ENCODE measurements around the gene AWAT1. TPM values are rescaled to one million over a fixed set of nuclear protein-coding genes. Genes with fewer than 3 reads are reported as not detected.
"Not testable (repeated sequence)": the region's sequence is repeated elsewhere in the genome, so short reads cannot be mapped to it uniquely, and the experiment has no call there.

Gene AWAT1
- total RNA-seq, 1 donor from 2014 or later = not detected

DNA sequence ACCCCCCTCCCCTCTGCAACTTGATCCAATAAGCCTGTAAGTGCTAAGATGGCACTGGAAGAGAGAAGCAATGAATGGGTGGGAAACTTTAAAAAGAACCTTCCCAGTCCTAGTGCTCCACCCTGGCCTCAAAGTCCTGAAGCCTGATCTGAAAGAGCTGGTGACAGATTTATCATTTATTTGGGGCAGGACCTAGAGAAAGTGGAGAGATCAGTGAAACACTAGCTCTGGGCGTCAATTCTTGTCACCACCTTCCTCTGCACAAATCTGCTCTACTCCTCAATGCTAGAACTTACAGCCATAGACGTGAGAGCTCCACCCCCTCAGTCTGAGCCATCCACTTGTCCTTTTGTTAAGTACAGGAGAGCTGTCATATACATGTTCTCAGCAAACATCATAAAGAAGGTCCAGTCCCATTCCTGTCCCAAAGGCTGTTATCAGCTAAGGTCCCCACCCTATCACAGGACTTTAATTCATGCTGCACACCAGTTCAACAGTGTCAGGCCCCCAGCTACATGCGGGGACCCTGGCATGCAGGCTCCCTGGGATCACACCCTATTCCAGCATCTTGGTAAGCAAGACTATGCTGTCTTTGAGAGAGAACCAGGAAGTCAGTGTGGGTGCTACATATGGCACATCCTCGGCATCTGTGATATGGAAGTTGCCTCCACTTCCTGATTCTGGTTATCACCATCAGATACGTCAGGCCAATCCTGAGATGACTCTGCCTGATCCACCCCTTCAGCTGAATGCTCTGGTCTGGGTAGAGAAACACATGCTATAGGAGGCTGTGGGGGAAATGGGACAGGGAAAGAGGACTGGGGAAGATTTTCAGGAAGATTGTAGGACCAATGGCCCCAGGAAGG, 23.2 kb downstream of the AWAT1 start:
- H3K27ac ChIP-seq (ENCODE audit: low read depth, low read length) = no peak overlapping the region

DNA sequence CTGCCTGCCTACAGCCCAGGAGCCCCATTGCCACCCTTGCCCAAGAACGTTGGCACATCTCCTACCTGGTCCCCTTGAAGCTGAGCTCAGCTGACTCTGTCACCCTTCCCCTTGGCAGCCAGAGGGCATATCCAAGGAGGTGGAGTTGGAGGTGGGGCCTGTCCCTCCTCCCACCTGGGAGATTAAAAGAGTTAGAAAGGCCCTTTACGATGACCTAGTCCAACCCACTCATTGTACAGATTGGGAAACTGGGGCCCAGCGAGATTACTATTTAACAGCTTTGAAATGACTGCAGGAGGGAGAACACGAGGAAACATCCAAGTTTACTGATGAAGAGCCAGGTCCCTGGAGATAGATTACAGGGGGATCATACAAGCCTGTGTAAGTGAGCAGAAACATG, 25.6 kb downstream of the AWAT1 start, which contains the start of gene P2RY4:
Gene P2RY4, minus strand, starts transcription at position 101 of the 400 bp plus-strand sequence. CDS start 580 bp downstream, outside the sequence.
- H3K9ac ChIP-seq (ENCODE audit: low read depth in 1 of 3, low read length in 3 of 3) = no peak within 1 kb of the TSS
- no peaks in the 10 kb centered on the region for H3K4me1 ChIP-seq (ENCODE audit: control insufficient read depth in 3 of 3, insufficient read depth in 3 of 3, low read length in 3 of 3)
- no peaks in the 10 kb centered on the region for H3K36me3 ChIP-seq (ENCODE audit: control insufficient read depth in 3 of 3, insufficient read depth in 3 of 3, low read length in 3 of 3)
- no peak within 1 kb of the TSS for H3K27ac ChIP-seq (ENCODE audit: low read depth, low read length)
- no peaks in the 10 kb centered on the region for H3K27me3 ChIP-seq (ENCODE audit: control insufficient read depth in 3 of 3, insufficient read depth in 3 of 3, low read length in 3 of 3)
- no peak within 1 kb of the TSS for H3K4me3 ChIP-seq (ENCODE audit: low read length in 3 of 3)
- H3K9me3 ChIP-seq (ENCODE audit: control insufficient read depth in 3 of 3, low read length in 3 of 3) = no peaks in the 10 kb centered on the region

More for the DNA sequence above, 23.2 kb downstream of the AWAT1 start:
- no peak overlapping the region for H3K4me3 ChIP-seq (ENCODE audit: low read length in 3 of 3)
- H3K9ac ChIP-seq (ENCODE audit: low read depth in 1 of 3, low read length in 3 of 3) = no peak overlapping the region
- no peaks in the 10 kb centered on the region for H3K27me3 ChIP-seq (ENCODE audit: control insufficient read depth in 3 of 3, insufficient read depth in 3 of 3, low read length in 3 of 3)
- H3K9me3 ChIP-seq (ENCODE audit: control insufficient read depth in 3 of 3, low read length in 3 of 3) = no peaks in the 10 kb centered on the region
- no peaks in the 10 kb centered on the region for H3K4me1 ChIP-seq (ENCODE audit: control insufficient read depth in 3 of 3, insufficient read depth in 3 of 3, low read length in 3 of 3)
- H3K36me3 ChIP-seq (ENCODE audit: control insufficient read depth in 3 of 3, insufficient read depth in 3 of 3, low read length in 3 of 3) = no peaks in the 10 kb centered on the region

GRCh38 chrX:70262952-70263567, 28.6 kb downstream of the AWAT1 start:
- no peak overlapping the region for H3K9ac ChIP-seq (ENCODE audit: low read depth in 1 of 3, low read length in 3 of 3)
- H3K4me3 ChIP-seq (ENCODE audit: low read length in 3 of 3) = no peak overlapping the region
- H3K9me3 ChIP-seq (ENCODE audit: control insufficient read depth in 3 of 3, low read length in 3 of 3) = no peaks in the 10 kb centered on the region
- H3K27me3 ChIP-seq (ENCODE audit: control insufficient read depth in 3 of 3, insufficient read depth in 3 of 3, low read length in 3 of 3) = no peaks in the 10 kb centered on the region
- no peak overlapping the region for H3K27ac ChIP-seq (ENCODE audit: low read depth, low read length)
- no peaks in the 10 kb centered on the region for H3K36me3 ChIP-seq (ENCODE audit: control insufficient read depth in 3 of 3, insufficient read depth in 3 of 3, low read length in 3 of 3)
- no peaks in the 10 kb centered on the region for H3K4me1 ChIP-seq (ENCODE audit: control insufficient read depth in 3 of 3, insufficient read depth in 3 of 3, low read length in 3 of 3)

DNA sequence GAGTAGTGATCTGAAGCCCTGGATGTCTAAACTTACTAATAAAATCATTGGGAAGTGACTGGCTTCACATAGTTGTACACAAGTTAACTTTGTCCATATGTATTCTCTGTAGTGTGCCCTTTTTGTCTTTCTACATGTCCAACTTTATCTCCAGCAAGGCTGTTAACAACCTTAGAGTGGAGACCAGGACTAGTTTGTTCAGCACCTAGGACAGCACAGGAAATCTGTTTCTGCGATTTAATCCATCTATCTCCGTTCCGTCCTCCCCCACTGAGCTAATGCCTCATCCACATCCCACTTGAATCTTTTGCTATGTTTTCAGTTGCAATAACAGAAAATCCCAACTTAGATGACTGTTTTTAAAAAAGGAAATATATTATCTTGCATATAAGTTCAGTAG, 30.3 kb downstream of the AWAT1 start:
- H3K4me3 ChIP-seq (ENCODE audit: low read length in 3 of 3) = no peak overlapping the region
- no peaks in the 10 kb centered on the region for H3K27me3 ChIP-seq (ENCODE audit: control insufficient read depth in 3 of 3, insufficient read depth in 3 of 3, low read length in 3 of 3)
- H3K36me3 ChIP-seq (ENCODE audit: control insufficient read depth in 3 of 3, insufficient read depth in 3 of 3, low read length in 3 of 3) = no peaks in the 10 kb centered on the region
- H3K9me3 ChIP-seq (ENCODE audit: control insufficient read depth in 3 of 3, low read length in 3 of 3) = no peaks in the 10 kb centered on the region
- H3K27ac ChIP-seq (ENCODE audit: low read depth, low read length) = no peak overlapping the region
- H3K4me1 ChIP-seq (ENCODE audit: control insufficient read depth in 3 of 3, insufficient read depth in 3 of 3, low read length in 3 of 3) = no peaks in the 10 kb centered on the region
- no peak overlapping the region for H3K9ac ChIP-seq (ENCODE audit: low read depth in 1 of 3, low read length in 3 of 3)

DNA sequence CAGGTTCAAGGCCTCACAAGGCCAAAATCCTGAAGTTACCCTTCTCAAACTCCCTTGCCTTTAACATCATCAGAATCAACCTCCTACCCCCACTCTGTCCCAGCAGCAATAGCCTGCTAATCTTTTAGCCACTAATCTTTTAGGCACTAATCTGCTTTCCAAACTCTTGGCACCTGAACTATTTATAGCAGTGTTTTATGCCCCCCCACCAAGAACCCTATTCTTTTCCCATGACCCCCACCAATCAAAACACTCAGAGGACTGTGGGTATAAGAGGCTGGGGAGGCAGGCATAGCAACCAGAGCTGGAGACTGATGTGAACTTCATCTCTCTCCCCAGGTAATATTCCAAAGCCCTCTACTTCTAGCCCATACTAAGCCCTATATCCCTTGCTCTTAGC, 33.6 kb downstream of the AWAT1 start, which contains the start of gene ARR3:
Gene ARR3, plus strand, starts transcription at position 301 of the 400 bp plus-strand sequence. CDS start 1,052 bp downstream, outside the sequence.
- Histone ChIP-seq H3K27ac (ENCODE audit: low read depth, low read length) (no peak within 1 kb of the TSS), H3K36me3 (ENCODE audit: control insufficient read depth in 3 of 3, insufficient read depth in 3 of 3, low read length in 3 of 3) (no peaks in the 10 kb centered on the region), H3K9me3 (ENCODE audit: control insufficient read depth in 3 of 3, low read length in 3 of 3) (no peaks in the 10 kb centered on the region), H3K9ac (ENCODE audit: low read depth in 1 of 3, low read length in 3 of 3) (no peak within 1 kb of the TSS), H3K27me3 (ENCODE audit: control insufficient read depth in 3 of 3, insufficient read depth in 3 of 3, low read length in 3 of 3) (no peaks in the 10 kb centered on the region), H3K4me3 (ENCODE audit: low read length in 3 of 3) (no peak within 1 kb of the TSS), H3K4me1 (ENCODE audit: control insufficient read depth in 3 of 3, insufficient read depth in 3 of 3, low read length in 3 of 3) (no peaks in the 10 kb centered on the region)

DNA sequence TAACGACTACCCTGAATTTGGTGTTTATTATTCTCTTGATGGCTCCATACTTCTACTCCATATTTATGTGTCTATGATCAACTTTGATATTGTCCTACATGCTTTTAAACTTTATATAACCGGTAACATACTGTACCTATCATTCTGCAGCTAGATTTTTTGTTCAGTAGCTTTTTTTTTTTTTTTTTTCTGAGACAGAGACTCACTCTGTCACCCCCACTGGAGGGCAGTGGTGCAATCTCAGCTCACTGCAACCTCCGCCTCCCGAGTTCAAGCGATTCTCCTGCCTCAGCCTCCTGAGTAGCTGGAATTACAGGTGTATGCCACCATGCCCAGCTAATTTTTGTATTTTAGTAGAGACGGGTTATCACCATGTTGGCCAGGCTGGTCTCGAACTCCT, 39.6 kb downstream of the AWAT1 start:
- not testable (repeated sequence) for H3K9ac ChIP-seq (ENCODE audit: low read depth in 1 of 3, low read length in 3 of 3); H3K27me3 ChIP-seq (ENCODE audit: control insufficient read depth in 3 of 3, insufficient read depth in 3 of 3, low read length in 3 of 3); H3K9me3 ChIP-seq (ENCODE audit: control insufficient read depth in 3 of 3, low read length in 3 of 3); H3K27ac ChIP-seq (ENCODE audit: low read depth, low read length); H3K4me3 ChIP-seq (ENCODE audit: low read length in 3 of 3); H3K36me3 ChIP-seq (ENCODE audit: control insufficient read depth in 3 of 3, insufficient read depth in 3 of 3, low read length in 3 of 3); H3K4me1 ChIP-seq (ENCODE audit: control insufficient read depth in 3 of 3, insufficient read depth in 3 of 3, low read length in 3 of 3)

DNA sequence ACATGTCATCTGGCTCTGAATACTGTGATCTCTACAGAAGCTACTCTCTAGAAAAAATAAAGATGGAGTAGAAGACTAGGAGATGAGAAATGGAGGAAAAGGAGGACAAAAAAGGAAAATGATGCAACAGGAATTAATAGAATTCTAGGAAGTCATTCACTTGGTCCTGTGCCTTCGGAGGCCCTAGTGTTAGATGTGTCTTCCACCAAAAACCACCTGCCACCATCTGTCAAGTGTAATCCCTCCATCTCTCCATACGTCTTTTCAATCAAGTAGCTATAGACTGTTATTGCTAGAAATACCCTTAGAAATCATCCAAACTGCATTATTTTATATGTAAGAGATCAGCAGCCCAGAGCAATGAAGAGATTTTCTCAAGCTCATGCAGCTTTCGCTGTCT, 44.6 kb downstream of the AWAT1 start:
- no peaks in the 10 kb centered on the region for H3K4me1 ChIP-seq (ENCODE audit: control insufficient read depth in 3 of 3, insufficient read depth in 3 of 3, low read length in 3 of 3)
- H3K9ac ChIP-seq (ENCODE audit: low read depth in 1 of 3, low read length in 3 of 3) = no peak overlapping the region
- H3K9me3 ChIP-seq (ENCODE audit: control insufficient read depth in 3 of 3, low read length in 3 of 3) = no peaks in the 10 kb centered on the region
- H3K4me3 ChIP-seq (ENCODE audit: low read length in 3 of 3) = no peak overlapping the region
- H3K27ac ChIP-seq (ENCODE audit: low read depth, low read length) = no peak overlapping the region
- H3K27me3 ChIP-seq (ENCODE audit: control insufficient read depth in 3 of 3, insufficient read depth in 3 of 3, low read length in 3 of 3) = no peaks in the 10 kb centered on the region
- no peaks in the 10 kb centered on the region for H3K36me3 ChIP-seq (ENCODE audit: control insufficient read depth in 3 of 3, insufficient read depth in 3 of 3, low read length in 3 of 3)

GRCh38 chrX:70280573-70280972, 46.1 kb downstream of the AWAT1 start:
- Histone ChIP-seq H3K4me3 (ENCODE audit: low read length in 3 of 3) (no peak overlapping the region), H3K27ac (ENCODE audit: low read depth, low read length) (no peak overlapping the region), H3K36me3 (ENCODE audit: control insufficient read depth in 3 of 3, insufficient read depth in 3 of 3, low read length in 3 of 3) (peaks cover 0 to under 1% (median 0%) of the 10 kb centered on the region in 3 donors), H3K4me1 (ENCODE audit: control insufficient read depth in 3 of 3, insufficient read depth in 3 of 3, low read length in 3 of 3) (no peaks in the 10 kb centered on the region), H3K27me3 (ENCODE audit: control insufficient read depth in 3 of 3, insufficient read depth in 3 of 3, low read length in 3 of 3) (no peaks in the 10 kb centered on the region), H3K9ac (ENCODE audit: low read depth in 1 of 3, low read length in 3 of 3) (no peak overlapping the region), H3K9me3 (ENCODE audit: control insufficient read depth in 3 of 3, low read length in 3 of 3) (no peaks in the 10 kb centered on the region)

DNA sequence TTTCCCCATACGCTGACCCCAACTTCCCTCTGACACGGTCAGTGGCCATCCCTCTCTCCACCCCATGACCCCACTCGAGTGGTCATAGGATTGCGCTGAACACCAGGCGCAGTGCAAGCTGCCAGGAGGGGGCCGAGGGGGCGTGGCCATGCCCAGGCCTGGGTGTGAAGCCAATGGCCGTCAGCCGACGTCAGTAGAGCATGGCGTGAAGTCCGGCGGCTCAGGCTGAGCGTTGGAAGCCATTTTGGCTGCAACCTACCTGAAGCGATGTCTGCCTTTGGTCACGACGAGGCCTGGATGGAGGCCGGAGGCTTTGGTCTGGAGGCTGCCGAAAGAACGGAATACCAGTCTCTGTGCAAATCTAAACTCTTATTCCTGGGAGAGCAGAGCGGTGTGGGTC, 47.5 kb downstream of the AWAT1 start, which contains the start of gene RAB41:
Gene RAB41, plus strand, starts transcription at position 222 of the 400 bp plus-strand sequence. Its CDS starts 46 bp downstream, at position 268.
- no peaks in the 10 kb centered on the region for H3K27me3 ChIP-seq (ENCODE audit: control insufficient read depth in 3 of 3, insufficient read depth in 3 of 3, low read length in 3 of 3)
- H3K27ac ChIP-seq (ENCODE audit: low read depth, low read length) = no peak within 1 kb of the TSS
- H3K4me1 ChIP-seq (ENCODE audit: control insufficient read depth in 3 of 3, insufficient read depth in 3 of 3, low read length in 3 of 3) = no peaks in the 10 kb centered on the region
- no peaks in the 10 kb centered on the region for H3K9me3 ChIP-seq (ENCODE audit: control insufficient read depth in 3 of 3, low read length in 3 of 3)
- H3K4me3 ChIP-seq (ENCODE audit: low read length in 3 of 3) = no peak within 1 kb of the TSS
- no peak within 1 kb of the TSS for H3K9ac ChIP-seq (ENCODE audit: low read depth in 1 of 3, low read length in 3 of 3)
- H3K36me3 ChIP-seq (ENCODE audit: control insufficient read depth in 3 of 3, insufficient read depth in 3 of 3, low read length in 3 of 3) = peaks cover 0 to 12% (median 6%) of the 10 kb centered on the region in 3 donors
